PC-3 (cell line): ENCODE data around the gene CHST5. TPM values are rescaled to one million over a fixed set of nuclear protein-coding genes. Genes with fewer than 3 reads are reported as not detected.

ENCODE experiments used
- ATAC-seq: fragments of 200-7000 bp; cut with Tn5 transposase; 2 replicates; pipeline ENCODE4 v1.9.1; 2020; ENCODE audit warnings: mild to moderate bottlenecking, moderate library complexity
- BruUV-seq: library from RNA; stranded (reverse); fragments of 400-500 nt; replicated peaks from 2 replicates; lab custom pipeline; 2021; lab: Mats Ljungman, UMichigan
- CTCF ChIA-PET: fragments of 300-600 bp; sonication (Branson Sonifier 250); formaldehyde crosslinking; loops from one replicate; lab custom pipeline; 2022; ENCODE audit warnings: antibody characterized with exemption; lab: Charles Lee
- POLR2A ChIA-PET: fragments of 300-600 bp; sonication (Branson Sonifier 250); formaldehyde crosslinking; loops from one replicate; lab custom pipeline; 2022; ENCODE audit warnings: antibody characterized with exemption; ENCODE audit not compliant: unreplicated experiment; lab: Charles Lee
- DNase-seq: peaks from one replicate; pipeline ENCODE4 v3.0.0-alpha.2; 2015
- H2AFZ ChIP-seq: fragments of 300-600 bp; sonication (generic); 2 replicates; pipeline ENCODE4 v1.6.0; 2016; ENCODE audit warnings: antibody characterized with exemption, low read length
- H3F3A ChIP-seq: fragments of 300-600 bp; sonication (generic); one replicate; pipeline ENCODE4 v1.6.0; 2017; ENCODE audit warnings: antibody characterized with exemption, low read length, control low read depth, mild to moderate bottlenecking; ENCODE audit not compliant: unreplicated experiment
- H3K27ac ChIP-seq: fragments of 300-600 bp; sonication (generic); 2 replicates; pipeline ENCODE4 v1.5.1; 2016; ENCODE audit warnings: mild to moderate bottlenecking, low read length
- H3K27me3 ChIP-seq: fragments of 300-600 bp; sonication (generic); 2 replicates; pipeline ENCODE4 v1.6.1; 2016; ENCODE audit warnings: low read length, mixed read lengths
- H3K36me3 ChIP-seq: fragments of 300-600 bp; sonication (generic); 2 replicates; pipeline ENCODE4 v1.6.1; 2016; ENCODE audit warnings: low read depth, mixed run types, low read length, mixed read lengths
- H3K4me1 ChIP-seq: fragments of 300-600 bp; sonication (generic); 2 replicates; pipeline ENCODE4 v1.5.1; 2016; ENCODE audit warnings: low read length; ENCODE audit not compliant: insufficient read depth
- H3K4me2 ChIP-seq: fragments of 300-600 bp; sonication (generic); 2 replicates; pipeline ENCODE4 v1.6.0; 2016; ENCODE audit warnings: low read length
- H3K4me3 ChIP-seq: fragments of 300-600 bp; sonication (generic); 2 replicates; pipeline ENCODE4 v1.5.1; 2016; ENCODE audit warnings: mild to moderate bottlenecking, low read length, mixed read lengths
- H3K79me2 ChIP-seq: fragments of 300-600 bp; sonication (generic); 2 replicates; pipeline ENCODE4 v1.6.1; 2017; ENCODE audit warnings: low read length, mixed read lengths
- H3K9ac ChIP-seq: fragments of 300-600 bp; sonication (generic); 2 replicates; pipeline ENCODE4 v1.6.0; 2016; ENCODE audit warnings: mild to moderate bottlenecking, low read length
- H3K9me2 ChIP-seq: fragments of 300-600 bp; sonication (generic); replicated peaks from 2 replicates; pipeline ENCODE4 v1.6.1; 2016; ENCODE audit warnings: mixed run types, low read length, mixed read lengths
- H3K9me3 ChIP-seq: fragments of 300-600 bp; sonication (generic); 2 replicates; pipeline ENCODE4 v1.6.1; 2016; ENCODE audit warnings: low read length, mixed read lengths
- H4K20me1 ChIP-seq: fragments of 300-600 bp; sonication (generic); 2 replicates; pipeline ENCODE4 v1.6.1; 2016; ENCODE audit warnings: low read length, mixed read lengths
- EZH2 ChIP-seq: fragments of 300-600 bp; sonication (generic); IDR thresholded peaks from one replicate; pipeline ENCODE4 v1.6.1; 2017; ENCODE audit warnings: antibody characterized with exemption, mild to moderate bottlenecking, low read length; ENCODE audit not compliant: unreplicated experiment
- EZH2phosphoT487 ChIP-seq: fragments of 300-600 bp; sonication (generic); IDR thresholded peaks from 2 replicates; pipeline ENCODE4 v1.6.1; 2018; ENCODE audit warnings: mild to moderate bottlenecking, antibody characterized with exemption, low read length, borderline replicate concordance
- intact Hi-C: fragments of 100-400 bp; cut with micrococcal nuclease; formaldehyde crosslinking; loops from 2 replicates; pipeline ENCODE4 v1.9.0; 2023
- total RNA-seq: library from RNA; depleted of rRNA; stranded (reverse); fragments of >200 nt; gene quantifications from 2 replicates; pipeline ENCODE4 v1.2.3, GENCODE V29; 2014
- TF ChIP-seq, protein P1 (sequence below): fragments of 300-600 bp; sonication (generic); conservative IDR thresholded peaks from 2 replicates; pipeline ENCODE4 v1.5.1; 2017; ENCODE audit warnings: antibody characterized with exemption, low read depth, mild to moderate bottlenecking, low read length

CHST5 gene
- total RNA-seq, 1 experiment from 2014 or later: 0.29 TPM

DNA sequence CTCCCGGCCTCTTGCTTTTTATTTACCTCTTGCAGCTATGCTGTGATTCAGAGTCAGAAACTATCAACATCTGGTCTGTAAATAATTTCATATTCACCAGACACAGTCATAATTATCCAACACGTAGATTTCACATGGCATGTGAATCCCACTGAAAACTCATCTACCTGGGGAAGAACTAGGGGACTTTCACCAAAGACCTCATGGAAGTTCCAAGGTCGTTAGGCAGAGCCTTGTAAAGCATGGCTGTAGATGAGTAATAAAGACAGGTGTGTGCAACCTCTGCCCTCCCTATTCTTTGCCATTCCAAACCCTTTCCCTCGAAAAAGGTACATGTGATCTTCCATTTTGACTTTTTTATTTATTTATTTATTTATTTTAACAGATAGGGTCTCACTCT lies 1.9 kb upstream of the CHST5 start:
- intact Hi-C loops: no loop called here
- ATAC-seq: no peak
- Histone ChIP-seq H3K9me2 (no peaks in the 10 kb centered on the region), H3K9me3 (no peaks in the 10 kb centered on the region), H4K20me1 (no peaks in the 10 kb centered on the region), H3K9ac (no peak overlapping the region), H2AFZ (no peak overlapping the region), H3K27ac (no peak overlapping the region), H3K79me2 (no peaks in the 10 kb centered on the region), H3K4me3 (no peak overlapping the region), H3K4me1 (no peaks in the 10 kb centered on the region), H3K36me3 (no peaks in the 10 kb centered on the region), H3F3A (no peaks in the 10 kb centered on the region), H3K27me3 (no peaks in the 10 kb centered on the region), H3K4me2 (no peak overlapping the region)
- POLR2A ChIA-PET: no interaction called here
- TF ChIP-seq EZH2phosphoT487 (no peak), EZH2 (no peak)
- TF ChIP-seq, protein P1, sequence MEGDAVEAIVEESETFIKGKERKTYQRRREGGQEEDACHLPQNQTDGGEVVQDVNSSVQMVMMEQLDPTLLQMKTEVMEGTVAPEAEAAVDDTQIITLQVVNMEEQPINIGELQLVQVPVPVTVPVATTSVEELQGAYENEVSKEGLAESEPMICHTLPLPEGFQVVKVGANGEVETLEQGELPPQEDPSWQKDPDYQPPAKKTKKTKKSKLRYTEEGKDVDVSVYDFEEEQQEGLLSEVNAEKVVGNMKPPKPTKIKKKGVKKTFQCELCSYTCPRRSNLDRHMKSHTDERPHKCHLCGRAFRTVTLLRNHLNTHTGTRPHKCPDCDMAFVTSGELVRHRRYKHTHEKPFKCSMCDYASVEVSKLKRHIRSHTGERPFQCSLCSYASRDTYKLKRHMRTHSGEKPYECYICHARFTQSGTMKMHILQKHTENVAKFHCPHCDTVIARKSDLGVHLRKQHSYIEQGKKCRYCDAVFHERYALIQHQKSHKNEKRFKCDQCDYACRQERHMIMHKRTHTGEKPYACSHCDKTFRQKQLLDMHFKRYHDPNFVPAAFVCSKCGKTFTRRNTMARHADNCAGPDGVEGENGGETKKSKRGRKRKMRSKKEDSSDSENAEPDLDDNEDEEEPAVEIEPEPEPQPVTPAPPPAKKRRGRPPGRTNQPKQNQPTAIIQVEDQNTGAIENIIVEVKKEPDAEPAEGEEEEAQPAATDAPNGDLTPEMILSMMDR: no peak
- DNase-seq: no peak
- no TSS peak for BruUV-seq
- CTCF ChIA-PET: no interaction called here

DNA sequence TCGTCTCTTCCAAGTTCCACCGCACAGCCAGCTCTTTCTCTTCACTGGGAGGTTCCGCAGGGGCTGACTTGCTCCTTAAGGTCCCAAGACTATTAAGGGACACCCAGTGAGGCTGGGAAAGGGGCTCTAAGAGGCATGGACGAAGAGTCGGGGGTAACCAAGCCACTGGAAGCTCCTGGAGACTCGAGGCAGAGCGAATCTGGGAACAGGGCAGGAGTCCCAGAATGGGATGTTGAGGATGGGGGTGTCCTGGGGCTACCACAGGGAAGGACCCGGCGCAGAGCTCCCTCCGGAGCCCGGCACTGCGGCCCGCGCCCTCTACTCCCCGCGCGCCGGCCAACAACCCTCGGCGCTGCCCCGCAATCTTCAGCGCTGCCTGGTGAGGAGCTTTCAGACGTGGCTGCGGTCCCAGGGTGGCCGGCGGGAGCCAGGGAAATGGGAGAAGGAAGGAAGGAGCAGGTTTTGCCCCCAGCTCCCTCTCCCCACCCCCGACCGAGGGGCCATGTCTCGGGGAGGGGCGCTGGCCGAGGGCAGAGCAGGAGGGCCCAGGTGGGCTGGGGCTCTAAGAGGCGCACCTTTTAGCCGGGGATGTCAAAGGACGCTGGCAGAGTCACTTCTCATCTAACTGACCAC lies 581 bp downstream of the CHST5 start:
- no peak for ATAC-seq
- H3K27me3 ChIP-seq: no peaks in the 10 kb centered on the region
- H3K4me3 ChIP-seq: no peak overlapping the region
- no peak overlapping the region for H3K4me2 ChIP-seq
- no peak for DNase-seq
- CTCF ChIA-PET: no interaction called here
- BruUV-seq: no TSS peak
- H3K9me3 ChIP-seq: no peaks in the 10 kb centered on the region
- no peak overlapping the region for H3K9ac ChIP-seq
- H3K79me2 ChIP-seq: no peaks in the 10 kb centered on the region
- no peaks in the 10 kb centered on the region for H3K36me3 ChIP-seq
- no peaks in the 10 kb centered on the region for H3K4me1 ChIP-seq
- TF ChIP-seq, protein P1: no peak
- no peak for TF ChIP-seq EZH2
- TF ChIP-seq EZH2phosphoT487: no peak
- H2AFZ ChIP-seq: no peak overlapping the region
- no peaks in the 10 kb centered on the region for H3K9me2 ChIP-seq
- H4K20me1 ChIP-seq: no peaks in the 10 kb centered on the region
- H3K27ac ChIP-seq: no peak overlapping the region
- POLR2A ChIA-PET: no interaction called here
- intact Hi-C loops: no loop called here
- no peaks in the 10 kb centered on the region for H3F3A ChIP-seq

DNA sequence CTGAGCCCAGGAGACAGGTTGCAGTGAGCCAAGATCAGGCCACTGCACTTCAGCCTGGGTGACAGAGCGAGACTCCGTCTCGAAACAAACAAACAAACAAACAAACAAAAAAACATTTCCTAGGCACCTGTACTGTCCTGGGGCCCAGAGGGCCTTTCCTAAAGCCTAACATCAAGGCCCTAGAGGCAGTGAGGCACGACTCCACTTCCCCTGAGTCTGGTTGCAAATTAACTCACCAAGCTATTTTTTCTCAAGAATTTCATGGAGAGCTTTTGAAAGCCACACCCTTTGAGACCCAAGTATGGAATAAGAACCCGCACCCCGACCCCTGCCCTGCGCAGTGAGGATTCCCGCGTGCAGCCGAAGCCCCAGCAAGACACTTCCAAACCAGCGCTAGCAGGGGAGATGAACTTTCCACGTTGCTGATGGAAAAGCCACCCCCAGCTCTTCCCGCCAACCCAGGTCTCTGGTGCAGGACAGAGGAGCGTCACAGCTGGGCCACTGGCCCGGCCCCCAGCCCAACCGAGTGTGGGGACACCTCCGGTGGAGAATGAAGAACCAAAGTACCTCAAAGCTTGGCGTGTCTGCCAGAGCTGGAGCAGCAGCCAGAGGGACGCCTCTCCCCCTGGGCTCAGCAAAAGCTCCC lies 1.2 kb downstream of the CHST5 start:
- CTCF ChIA-PET: no interaction called here
- BruUV-seq: no TSS peak
- ATAC-seq (no peak), DNase-seq (no peak)
- no peak overlapping the region for H3K4me2 ChIP-seq
- no peaks in the 10 kb centered on the region for H3F3A ChIP-seq
- H3K9me3 ChIP-seq: no peaks in the 10 kb centered on the region
- H4K20me1 ChIP-seq: no peaks in the 10 kb centered on the region
- H3K4me3 ChIP-seq: no peak overlapping the region
- no peak overlapping the region for H3K27ac ChIP-seq
- intact Hi-C loops: no loop called here
- H3K27me3 ChIP-seq: no peaks in the 10 kb centered on the region
- no peaks in the 10 kb centered on the region for H3K4me1 ChIP-seq
- H3K9me2 ChIP-seq: no peaks in the 10 kb centered on the region
- no peaks in the 10 kb centered on the region for H3K36me3 ChIP-seq
- POLR2A ChIA-PET: interaction anchor here (0.6 kb wide), 1 partner anchor 81 kb away, joined by 3 read pairs; no protein-coding TSS in a partner anchor
- TF ChIP-seq, protein P1: no peak
- TF ChIP-seq EZH2 (no peak), EZH2phosphoT487 (no peak)
- no peaks in the 10 kb centered on the region for H3K79me2 ChIP-seq
- H2AFZ ChIP-seq: no peak overlapping the region
- no peak overlapping the region for H3K9ac ChIP-seq
